Activated CD4-positive, alpha-beta memory T cell treated with anti-CD3 and anti-CD28 coated beads for 36 hours (primary cell): ENCODE results near the gene RECQL5. TPM values are rescaled to one million over a fixed set of nuclear protein-coding genes. Genes with fewer than 3 reads are reported as not detected.

Experiments used
- CTCF ChIA-PET: fragments of 350-600 bp; sonication (Branson Sonifier 250); formaldehyde crosslinking; loops from one replicate; lab custom pipeline; 2021; ENCODE audit warnings: antibody characterized with exemption, inconsistent platforms; lab: Charles Lee
- POLR2A ChIA-PET: fragments of 350-600 bp; sonication (Branson Sonifier 250); formaldehyde crosslinking; loops from one replicate; lab custom pipeline; 2021; ENCODE audit warnings: antibody characterized with exemption; lab: Charles Lee
- DNase-seq: peaks from one replicate; pipeline ENCODE4 v3.0.0-alpha.2; 2020
- H3K27ac Mint-ChIP-seq: one replicate; pipeline ENCODE4 v1.8.0; 2021; ENCODE audit warnings: mixed read lengths
- H3K27me3 Mint-ChIP-seq: one replicate; pipeline ENCODE4 v1.8.0; 2021; ENCODE audit warnings: mixed read lengths
- H3K36me3 Mint-ChIP-seq: one replicate; pipeline ENCODE4 v1.8.0; 2021; ENCODE audit warnings: mixed read lengths
- H3K4me1 Mint-ChIP-seq: one replicate; pipeline ENCODE4 v1.8.0; 2021; ENCODE audit warnings: low read depth, mixed read lengths
- H3K4me3 Mint-ChIP-seq: one replicate; pipeline ENCODE4 v1.8.0; 2021; ENCODE audit warnings: mild to moderate bottlenecking, mixed read lengths
- H3K9me3 Mint-ChIP-seq: one replicate; pipeline ENCODE4 v1.8.0; 2021; ENCODE audit warnings: mixed read lengths
- intact Hi-C: fragments of 100-400 bp; cut with micrococcal nuclease; formaldehyde crosslinking; loops from one replicate; pipeline ENCODE4 v1.15.1; 2023
- total RNA-seq, 2 experiments: library from RNA; stranded (reverse); gene quantifications; one replicate each; pipeline ENCODE4 v1.2.3, GENCODE V29; 2021

The RECQL5 gene
- total RNA-seq, 2 experiments from 2014 or later: 27.7 to 31.3 TPM

GRCh38 chr17:75622076-75622475 is 44.9 kb downstream of the RECQL5 start:
- no peaks in the 10 kb centered on the region for H3K9me3 Mint-ChIP-seq
- no peaks in the 10 kb centered on the region for H3K27me3 Mint-ChIP-seq
- DNase-seq: no peak
- no peaks in the 10 kb centered on the region for H3K36me3 Mint-ChIP-seq
- ChIA-PET CTCF (interaction anchor here (7.0 kb wide), 1 partner anchor 12 kb away, joined by 60 read pairs; the partner anchor contains the start of gene SMIM5), POLR2A (no interaction called here)
- no peaks in the 10 kb centered on the region for H3K4me1 Mint-ChIP-seq
- no peak overlapping the region for H3K4me3 Mint-ChIP-seq
- no peak overlapping the region for H3K27ac Mint-ChIP-seq
- intact Hi-C loops: no loop called here

- POLR2A ChIA-PET: no interaction called here
- H3K4me3 Mint-ChIP-seq: no peak overlapping the region
- H3K4me1 Mint-ChIP-seq: no peaks in the 10 kb centered on the region
- CTCF ChIA-PET: interaction anchor here (0.8 to 7.0 kb wide), 3 partner anchors 12 to 132 kb away, joined by 3 to 60 read pairs (median 11); partner anchors contain the start of gene SMIM5
- H3K27ac Mint-ChIP-seq: no peak overlapping the region
- H3K9me3 Mint-ChIP-seq: no peaks in the 10 kb centered on the region
- intact Hi-C loops: no loop called here
- no peak for DNase-seq
- H3K27me3 Mint-ChIP-seq: no peaks in the 10 kb centered on the region
- H3K36me3 Mint-ChIP-seq: no peaks in the 10 kb centered on the region
These were observed 45.5 kb downstream of the RECQL5 start for GRCh38 chr17:75621489-75621888.

GRCh38 chr17:75619506-75620431 is 47.2 kb downstream of the RECQL5 start:
- DNase-seq: peak; percentile 30
- H3K4me1 Mint-ChIP-seq: no peaks in the 10 kb centered on the region
- no peaks in the 10 kb centered on the region for H3K36me3 Mint-ChIP-seq
- intact Hi-C loops: no loop called here
- no peak overlapping the region for H3K27ac Mint-ChIP-seq
- no peaks in the 10 kb centered on the region for H3K9me3 Mint-ChIP-seq
- no peaks in the 10 kb centered on the region for H3K27me3 Mint-ChIP-seq
- no peak overlapping the region for H3K4me3 Mint-ChIP-seq
- POLR2A ChIA-PET: no interaction called here
- CTCF ChIA-PET: interaction anchor here (0.8 to 7.0 kb wide), 6 partner anchors 8 to 390 kb away, joined by 3 to 60 read pairs (median 5); partner anchors contain the start of gene SMIM5

- ChIA-PET POLR2A (interaction anchor here (0.5 kb wide), 1 partner anchor 393 kb away, joined by 4 read pairs; no protein-coding TSS in a partner anchor), CTCF (interaction anchor here (2.0 to 2.1 kb wide), 2 partner anchors 16 kb away, joined by 8 to 11 read pairs; partner anchors contain the start of gene SMIM5)
- Mint-ChIP-seq H3K9me3 (no peaks in the 10 kb centered on the region), H3K36me3 (no peaks in the 10 kb centered on the region), H3K27me3 (no peaks in the 10 kb centered on the region), H3K4me3 (no peak overlapping the region), H3K27ac (no peak overlapping the region), H3K4me1 (no peaks in the 10 kb centered on the region)
- DNase-seq: no peak
- intact Hi-C loops: no loop called here
These were observed 49.3 kb downstream of the RECQL5 start for GRCh38 chr17:75617675-75618074.

- intact Hi-C loops: no loop called here
- no peak overlapping the region for H3K27ac Mint-ChIP-seq
- no peaks in the 10 kb centered on the region for H3K36me3 Mint-ChIP-seq
- H3K9me3 Mint-ChIP-seq: no peaks in the 10 kb centered on the region
- DNase-seq: no peak
- no peaks in the 10 kb centered on the region for H3K4me1 Mint-ChIP-seq
- ChIA-PET POLR2A (interaction anchor here (0.5 to 1.1 kb wide), 2 partner anchors 122 to 394 kb away, joined by 3 to 4 read pairs; no protein-coding TSS in a partner anchor), CTCF (interaction anchor here (1.0 to 2.1 kb wide), 4 partner anchors 9 to 130 kb away, joined by 4 to 11 read pairs (median 6); partner anchors contain the start of gene SMIM5)
- no peak overlapping the region for H3K4me3 Mint-ChIP-seq
- no peaks in the 10 kb centered on the region for H3K27me3 Mint-ChIP-seq
These were observed 49.7 kb downstream of the RECQL5 start for GRCh38 chr17:75617218-75617617.

GRCh38 chr17:75616521-75617122 is 50.3 kb downstream of the RECQL5 start:
- Mint-ChIP-seq H3K36me3 (no peaks in the 10 kb centered on the region), H3K27ac (no peak overlapping the region), H3K9me3 (no peaks in the 10 kb centered on the region), H3K27me3 (no peaks in the 10 kb centered on the region), H3K4me3 (no peak overlapping the region), H3K4me1 (no peaks in the 10 kb centered on the region)
- no peak for DNase-seq
- intact Hi-C loops: no loop called here
- ChIA-PET POLR2A (interaction anchor here (1.1 kb wide), 1 partner anchor 122 kb away, joined by 3 read pairs; no protein-coding TSS in a partner anchor), CTCF (interaction anchor here (1.0 to 2.1 kb wide), 4 partner anchors 9 to 131 kb away, joined by 4 to 11 read pairs (median 6); partner anchors contain the start of gene SMIM5)

- H3K27ac Mint-ChIP-seq: no peak overlapping the region
- H3K9me3 Mint-ChIP-seq: no peaks in the 10 kb centered on the region
- no peaks in the 10 kb centered on the region for H3K36me3 Mint-ChIP-seq
- intact Hi-C loops: no loop called here
- ChIA-PET CTCF (no interaction called here), POLR2A (no interaction called here)
- no peak overlapping the region for H3K4me3 Mint-ChIP-seq
- no peak for DNase-seq
- H3K27me3 Mint-ChIP-seq: no peaks in the 10 kb centered on the region
- no peaks in the 10 kb centered on the region for H3K4me1 Mint-ChIP-seq
These were observed 51.7 kb downstream of the RECQL5 start for GRCh38 chr17:75615301-75615700.

- no peaks in the 10 kb centered on the region for H3K27me3 Mint-ChIP-seq
- no peaks in the 10 kb centered on the region for H3K9me3 Mint-ChIP-seq
- ChIA-PET CTCF (no interaction called here), POLR2A (no interaction called here)
- H3K36me3 Mint-ChIP-seq: no peaks in the 10 kb centered on the region
- no peaks in the 10 kb centered on the region for H3K4me1 Mint-ChIP-seq
- DNase-seq: no peak
- H3K4me3 Mint-ChIP-seq: no peak overlapping the region
- intact Hi-C loops: no loop called here
- no peak overlapping the region for H3K27ac Mint-ChIP-seq
These were observed 52.2 kb downstream of the RECQL5 start for GRCh38 chr17:75614556-75615270.

- no peaks in the 10 kb centered on the region for H3K36me3 Mint-ChIP-seq
- H3K27ac Mint-ChIP-seq: no peak overlapping the region
- no peak for DNase-seq
- no peaks in the 10 kb centered on the region for H3K9me3 Mint-ChIP-seq
- no peaks in the 10 kb centered on the region for H3K4me1 Mint-ChIP-seq
- ChIA-PET POLR2A (no interaction called here), CTCF (interaction anchor here (1.7 kb wide), 1 partner anchor 19 kb away, joined by 5 read pairs; the partner anchor contains the start of gene SMIM5)
- intact Hi-C loops: no loop called here
- no peak overlapping the region for H3K4me3 Mint-ChIP-seq
- no peaks in the 10 kb centered on the region for H3K27me3 Mint-ChIP-seq
These were observed 52.9 kb downstream of the RECQL5 start for GRCh38 chr17:75614006-75614405.

- Mint-ChIP-seq H3K27me3 (no peaks in the 10 kb centered on the region), H3K27ac (no peak overlapping the region), H3K9me3 (no peaks in the 10 kb centered on the region), H3K4me3 (no peak overlapping the region), H3K4me1 (no peaks in the 10 kb centered on the region), H3K36me3 (no peaks in the 10 kb centered on the region)
- POLR2A ChIA-PET: no interaction called here
- intact Hi-C loops: no loop called here
- DNase-seq: no peak
- CTCF ChIA-PET: interaction anchor here (1.7 kb wide), 1 partner anchor 20 kb away, joined by 5 read pairs; the partner anchor contains the start of gene SMIM5
These were observed 53.9 kb downstream of the RECQL5 start for GRCh38 chr17:75612906-75613626.

- no peak for DNase-seq
- intact Hi-C loops: no loop called here
- Mint-ChIP-seq H3K27ac (no peak overlapping the region), H3K36me3 (no peaks in the 10 kb centered on the region), H3K4me1 (peaks cover 2% of the 10 kb centered on the region), H3K9me3 (no peaks in the 10 kb centered on the region), H3K4me3 (no peak overlapping the region), H3K27me3 (no peaks in the 10 kb centered on the region)
- CTCF ChIA-PET: interaction anchor here (2.2 kb wide), 1 partner anchor 10 kb away, joined by 13 read pairs; no protein-coding TSS in a partner anchor
- POLR2A ChIA-PET: no interaction called here
These were observed 55.0 kb downstream of the RECQL5 start for GRCh38 chr17:75611851-75612429.
